Activated T-cell treated with anti-CD3 and anti-CD28 coated beads for 1 hour (primary cell): ENCODE measurements around the gene LAMP1.
"Not testable (repeated sequence)": the region's sequence is repeated elsewhere in the genome, so short reads cannot be mapped to it uniquely, and the experiment has no call there.

ENCODE experiments used
- DNase-seq: peaks from one replicate; pipeline ENCODE4 v3.0.0-alpha.2; 2020; ENCODE audit warnings: low read depth

Gene LAMP1

GRCh38 chr13:113297370-113298042 lies 467 bp downstream of the LAMP1 start:
- peak; percentile 20 for DNase-seq

DNA sequence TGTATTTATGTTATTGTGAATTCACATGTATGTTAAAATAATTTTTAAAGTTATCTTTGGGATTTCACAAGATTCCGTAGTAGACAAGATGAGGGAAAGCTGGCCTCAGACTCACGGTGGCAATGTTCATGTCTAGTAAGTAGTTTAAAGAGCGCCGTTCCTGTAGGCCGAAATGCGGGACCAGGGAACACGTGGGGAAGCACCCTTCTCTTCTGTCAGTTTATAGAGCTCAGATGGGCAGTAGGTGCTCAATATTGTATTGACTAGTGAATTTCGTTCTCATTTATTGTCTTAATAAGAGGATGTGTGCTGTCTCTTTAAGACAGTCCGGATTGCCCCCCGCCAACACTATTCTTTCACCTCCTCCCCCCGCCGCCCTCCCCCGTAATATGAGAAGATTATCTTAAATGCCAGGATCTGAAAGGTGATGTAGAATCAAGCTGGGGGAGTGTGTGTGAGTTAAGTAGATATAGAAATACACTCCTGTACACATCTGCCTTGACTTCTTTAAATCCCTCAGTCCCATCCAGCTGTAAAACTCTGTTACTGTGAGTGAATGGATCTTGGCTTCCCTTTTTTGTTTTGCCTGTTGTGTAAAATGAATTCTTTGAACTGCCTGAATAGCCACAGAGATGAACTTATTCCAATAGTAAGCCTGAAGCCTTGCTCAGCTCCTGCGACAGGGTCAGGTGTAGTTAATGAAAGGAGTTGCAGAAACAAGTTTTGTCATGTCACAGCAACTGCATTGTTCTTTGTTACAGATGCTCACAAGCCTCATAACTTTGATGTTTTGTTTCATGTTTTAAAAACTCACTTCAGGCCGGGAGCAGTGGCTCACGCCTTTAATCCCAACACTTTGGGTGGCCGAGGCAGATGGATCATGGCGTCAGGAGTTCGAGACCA lies 1.3 kb downstream of the LAMP1 start:
- DNase-seq = no peak

- DNase-seq = no peak
Observed at GRCh38 chr13:113299951-113300350, 2.9 kb downstream of the LAMP1 start.

GRCh38 chr13:113302986-113303385 lies 5.9 kb downstream of the LAMP1 start:
- DNase-seq = no peak

DNA sequence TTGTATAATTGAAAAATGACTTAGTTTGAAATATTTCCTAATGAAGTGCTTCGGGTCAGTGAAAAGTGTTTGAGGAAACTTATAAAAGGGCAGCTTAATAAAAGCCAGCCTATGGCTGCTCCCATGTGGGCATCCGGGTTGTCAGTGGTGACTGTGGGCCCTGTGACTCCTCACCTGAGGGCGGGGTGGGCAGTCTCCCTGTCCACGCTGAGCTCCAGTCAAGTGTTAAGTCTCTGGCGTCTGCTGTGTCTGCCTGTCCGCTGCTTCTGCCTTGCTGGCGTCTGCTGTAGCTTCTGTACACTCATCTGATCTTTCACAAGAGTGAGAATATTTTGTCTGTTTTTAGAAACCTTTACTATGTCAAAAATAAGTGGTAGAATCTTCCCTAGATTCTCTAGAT lies 7.1 kb downstream of the LAMP1 start:
- no peak for DNase-seq

GRCh38 chr13:113305208-113305607 lies 8.2 kb downstream of the LAMP1 start:
- no peak for DNase-seq

- no peak for DNase-seq
Observed at GRCh38 chr13:113307491-113307890, 10.5 kb downstream of the LAMP1 start.

- DNase-seq = no peak
Observed at GRCh38 chr13:113309473-113309872, 12.4 kb downstream of the LAMP1 start.

DNA sequence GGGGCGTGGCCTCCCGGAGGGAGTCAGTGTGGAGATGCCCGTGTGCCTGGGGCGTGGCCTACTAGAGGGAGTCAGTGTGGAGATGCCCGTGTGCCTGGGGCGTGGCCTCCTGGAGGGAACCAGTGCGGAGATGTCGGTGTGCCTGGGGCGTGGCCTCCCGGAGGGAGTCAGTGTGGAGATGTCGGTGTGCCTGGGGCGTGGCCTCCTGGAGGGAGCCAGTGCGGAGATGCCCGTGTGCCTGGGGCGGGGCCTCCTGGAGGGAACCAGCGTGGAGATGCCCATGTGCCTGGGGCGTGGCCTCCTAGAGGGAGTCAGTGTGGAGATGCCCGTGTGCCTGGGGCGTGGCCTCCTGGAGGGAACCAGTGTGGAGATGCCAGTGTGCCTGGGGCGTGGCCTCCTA lies 17.1 kb downstream of the LAMP1 start:
- not testable (repeated sequence) for DNase-seq

DNA sequence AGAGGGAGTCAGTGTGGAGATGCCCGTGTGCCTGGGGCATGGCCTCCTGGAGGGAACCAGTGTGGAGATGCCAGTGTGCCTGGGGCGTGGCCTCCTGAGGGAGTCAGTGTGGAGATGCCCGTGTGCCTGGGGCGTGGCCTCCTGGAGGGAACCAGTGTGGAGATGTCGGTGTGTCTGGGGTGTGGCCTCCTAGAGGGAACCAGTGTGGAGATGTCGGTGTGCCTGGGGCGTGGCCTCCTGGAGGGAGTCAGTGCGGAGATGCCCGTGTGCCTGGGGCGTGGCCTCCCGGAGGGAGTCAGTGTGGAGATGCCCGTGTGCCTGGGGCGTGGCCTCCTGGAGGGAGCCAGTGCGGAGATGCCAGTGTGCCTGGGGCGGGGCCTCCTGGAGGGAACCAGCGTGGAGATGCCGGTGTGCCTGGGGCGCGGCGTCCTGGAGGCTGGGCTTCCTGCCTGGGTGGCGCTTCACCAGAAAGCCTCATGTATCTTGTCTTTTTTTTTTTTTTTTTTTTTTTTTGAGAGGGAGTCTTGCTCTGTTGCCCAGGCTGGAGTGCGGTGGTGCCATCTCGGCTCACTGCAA lies 17.9 kb downstream of the LAMP1 start:
- DNase-seq = not testable (repeated sequence)

DNA sequence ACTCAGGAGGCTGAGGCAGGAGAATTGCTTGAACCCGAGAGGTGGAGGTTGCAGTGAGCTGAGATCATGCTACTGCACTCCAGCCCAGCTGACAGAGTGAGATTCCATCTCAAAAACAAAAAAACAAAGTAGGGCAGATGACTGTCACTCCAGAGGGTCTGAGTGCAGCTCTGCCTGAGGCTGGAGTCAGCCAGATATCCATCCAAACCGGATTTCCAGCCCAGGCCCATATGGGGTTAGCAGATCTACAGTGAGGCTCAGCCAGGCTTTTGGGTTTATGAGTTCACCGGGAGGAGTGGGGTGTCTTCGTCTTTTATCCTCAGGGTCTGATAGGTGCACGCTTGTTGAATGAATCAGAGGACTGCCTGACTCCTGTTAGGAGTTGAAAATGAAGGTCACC lies 19.0 kb downstream of the LAMP1 start:
- DNase-seq = no peak

GRCh38 chr13:113317031-113317430 lies 20.0 kb downstream of the LAMP1 start:
- no peak for DNase-seq

- no peak for DNase-seq
Observed at GRCh38 chr13:113318956-113319355, 21.9 kb downstream of the LAMP1 start.

GRCh38 chr13:113319371-113319770 lies 22.3 kb downstream of the LAMP1 start:
- DNase-seq = no peak

DNA sequence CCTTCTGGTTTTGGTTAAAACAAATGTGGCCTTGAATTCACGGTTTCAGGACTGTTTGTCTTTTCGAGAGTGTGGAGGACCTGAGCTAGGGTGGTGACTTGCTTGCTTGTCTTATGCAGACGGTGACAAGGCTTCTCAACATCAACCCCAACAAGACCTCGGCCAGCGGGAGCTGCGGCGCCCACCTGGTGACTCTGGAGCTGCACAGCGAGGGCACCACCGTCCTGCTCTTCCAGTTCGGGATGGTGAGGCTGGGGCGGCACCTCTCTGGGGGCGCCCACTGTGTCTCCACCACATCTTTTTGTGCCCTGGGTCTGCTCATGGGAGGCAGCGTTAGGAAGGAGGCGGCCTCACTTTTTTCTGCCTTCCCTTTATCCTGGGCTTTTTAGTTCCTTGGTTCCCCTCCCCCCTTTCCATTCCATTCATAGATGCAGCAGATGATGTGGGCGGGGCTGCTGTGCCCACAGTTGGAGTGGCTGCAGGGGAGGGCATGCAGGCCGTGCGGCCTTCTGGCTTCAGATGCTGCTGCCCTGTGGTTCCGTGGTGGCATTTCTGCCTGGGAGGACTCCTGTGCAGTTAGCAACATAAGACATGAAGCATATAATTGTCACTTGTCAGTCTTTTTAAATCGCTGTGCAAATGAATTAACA lies 23.3 kb downstream of the LAMP1 start:
- DNase-seq = no peak

DNA sequence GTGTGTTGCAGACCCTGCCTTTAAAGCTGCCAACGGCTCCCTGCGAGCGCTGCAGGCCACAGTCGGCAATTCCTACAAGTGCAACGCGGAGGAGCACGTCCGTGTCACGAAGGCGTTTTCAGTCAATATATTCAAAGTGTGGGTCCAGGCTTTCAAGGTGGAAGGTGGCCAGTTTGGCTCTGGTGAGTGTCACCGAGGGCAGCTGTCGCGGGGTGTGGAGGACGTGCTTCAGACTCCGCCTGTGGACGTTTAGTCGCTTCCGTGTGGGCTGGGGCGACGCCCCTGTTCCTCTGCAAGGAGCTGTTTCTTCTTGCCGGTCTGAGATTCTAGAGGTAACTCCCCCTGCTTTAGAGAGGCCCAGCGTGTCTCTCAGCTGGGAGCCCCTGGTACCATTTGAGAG lies 24.5 kb downstream of the LAMP1 start:
- no peak for DNase-seq

- no peak for DNase-seq
Observed at GRCh38 chr13:113322043-113322461, 25.0 kb downstream of the LAMP1 start.

DNA sequence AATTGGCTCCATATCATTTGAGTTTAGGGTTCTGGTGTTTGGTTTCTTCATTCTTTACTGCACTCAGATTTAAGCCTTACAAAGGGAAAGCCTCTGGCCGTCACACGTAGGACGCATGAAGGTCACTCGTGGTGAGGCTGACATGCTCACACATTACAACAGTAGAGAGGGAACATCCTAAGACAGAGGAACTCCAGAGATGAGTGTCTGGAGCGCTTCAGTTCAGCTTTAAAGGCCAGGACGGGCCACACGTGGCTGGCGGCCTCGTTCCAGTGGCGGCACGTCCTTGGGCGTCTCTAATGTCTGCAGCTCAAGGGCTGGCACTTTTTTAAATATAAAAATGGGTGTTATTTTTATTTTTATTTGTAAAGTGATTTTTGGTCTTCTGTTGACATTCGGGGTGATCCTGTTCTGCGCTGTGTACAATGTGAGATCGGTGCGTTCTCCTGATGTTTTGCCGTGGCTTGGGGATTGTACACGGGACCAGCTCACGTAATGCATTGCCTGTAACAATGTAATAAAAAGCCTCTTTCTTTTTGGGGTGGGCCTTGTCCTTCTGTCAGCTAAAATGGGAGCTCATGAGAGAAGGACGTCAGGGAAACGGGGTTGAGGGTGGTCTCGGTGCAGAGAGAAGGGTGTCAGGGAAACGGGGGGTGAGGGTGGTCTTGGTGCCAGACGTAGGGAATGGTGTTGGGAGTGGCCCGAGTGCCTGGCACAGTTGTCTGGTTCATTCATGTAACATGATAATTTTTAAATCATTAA lies 26.0 kb downstream of the LAMP1 start:
- no peak for DNase-seq

GRCh38 chr13:113323869-113324268 lies 26.8 kb downstream of the LAMP1 start:
- DNase-seq = no peak

DNA sequence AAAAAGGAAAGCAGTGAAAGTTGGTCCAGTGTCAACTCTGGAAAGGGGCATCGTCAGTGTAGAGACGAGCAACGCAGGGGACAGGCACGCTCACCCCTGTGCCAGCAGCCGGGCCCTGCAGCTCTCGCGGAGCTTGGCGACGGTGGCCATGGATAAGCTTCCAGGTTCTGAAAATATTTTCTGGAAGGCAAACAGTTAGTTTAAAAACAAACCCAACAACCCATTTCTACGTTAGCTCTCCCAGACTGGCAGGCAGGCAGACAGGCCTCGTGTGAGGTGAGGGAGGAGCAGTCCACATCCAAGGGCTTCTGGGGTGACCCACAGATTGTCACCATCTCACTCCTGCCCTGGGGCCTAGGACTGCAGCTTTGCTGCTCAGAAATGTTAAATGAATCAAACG lies 27.4 kb downstream of the LAMP1 start:
- no peak for DNase-seq

GRCh38 chr13:113325779-113326178 lies 28.7 kb downstream of the LAMP1 start:
- DNase-seq = no peak

DNA sequence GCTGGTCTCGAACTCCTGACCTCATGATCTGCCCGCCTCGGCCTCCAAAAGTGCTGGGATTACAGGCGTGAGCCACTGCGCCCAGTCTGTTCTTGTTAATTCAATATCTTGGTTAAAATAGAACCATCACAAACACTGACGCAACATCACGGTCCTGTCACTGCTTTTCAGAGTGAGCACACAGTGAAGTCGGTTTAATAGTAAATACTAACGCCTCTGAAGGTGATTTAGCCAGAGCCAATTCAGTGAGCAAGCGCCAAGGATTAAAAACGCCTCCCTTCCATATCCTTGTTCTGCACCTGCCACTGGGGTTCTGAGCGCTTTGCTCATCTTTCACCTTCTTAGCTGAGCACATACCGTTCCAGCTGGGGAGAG lies 30.3 kb downstream of the LAMP1 start:
- DNase-seq = no peak
